ENCODE results near the gene ARID3A.
A peak's percentile ranks its signal among the peaks of the same experiment; 100 is the strongest.

Gene ARID3A

GRCh38 chr19:964761-965694, 39.2 kb downstream of the ARID3A start:
- DNase-seq = no peak

DNA sequence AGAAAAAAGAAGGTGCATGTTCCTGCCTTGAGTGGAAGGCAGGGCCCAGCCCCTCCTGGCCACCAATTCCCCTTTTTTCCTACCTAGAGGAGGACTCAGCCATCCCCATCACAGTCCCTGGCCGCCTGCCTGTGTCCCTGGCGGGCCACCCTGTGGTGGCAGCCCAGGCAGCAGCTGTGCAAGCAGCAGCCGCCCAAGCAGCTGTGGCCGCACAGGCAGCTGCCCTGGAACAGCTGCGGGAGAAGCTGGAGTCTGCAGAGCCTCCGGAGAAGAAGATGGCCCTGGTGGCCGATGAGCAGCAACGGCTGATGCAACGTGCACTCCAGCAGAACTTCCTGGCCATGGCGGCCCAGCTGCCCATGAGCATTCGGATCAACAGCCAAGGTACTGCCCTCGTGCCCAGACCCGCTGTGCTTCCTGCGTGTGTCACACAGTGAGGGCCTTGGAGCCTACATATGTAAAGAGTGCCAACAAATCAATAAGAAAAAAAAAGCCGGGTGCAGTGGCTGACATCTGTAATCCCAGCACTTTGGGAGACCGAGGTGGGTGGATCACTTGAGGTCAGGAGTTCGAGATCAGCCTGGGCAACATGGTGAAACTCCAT, 40.8 kb downstream of the ARID3A start:
- no peak for DNase-seq

DNA sequence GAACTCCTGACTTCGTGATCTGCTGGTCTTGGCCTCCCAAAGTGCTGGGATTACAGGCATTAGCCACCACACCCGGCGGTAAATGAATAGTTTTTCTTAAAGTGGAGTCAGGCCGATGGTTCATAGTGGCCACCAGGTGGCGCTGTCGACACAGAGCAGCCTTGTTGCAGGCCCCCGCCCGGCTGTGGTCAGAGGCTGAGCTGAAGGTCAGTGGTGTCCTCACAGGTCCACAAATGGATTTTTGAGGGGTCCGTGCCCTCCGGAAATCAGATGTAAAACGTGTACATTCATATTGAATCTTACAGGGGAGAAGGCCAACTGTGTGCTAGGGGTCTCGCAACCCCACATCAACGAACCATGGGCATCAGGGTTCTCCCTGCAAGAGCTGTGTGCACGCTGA, 44.9 kb downstream of the ARID3A start:
- no peak for DNase-seq

GRCh38 chr19:971795-972194, 46.0 kb downstream of the ARID3A start:
- no peak for DNase-seq

DNA sequence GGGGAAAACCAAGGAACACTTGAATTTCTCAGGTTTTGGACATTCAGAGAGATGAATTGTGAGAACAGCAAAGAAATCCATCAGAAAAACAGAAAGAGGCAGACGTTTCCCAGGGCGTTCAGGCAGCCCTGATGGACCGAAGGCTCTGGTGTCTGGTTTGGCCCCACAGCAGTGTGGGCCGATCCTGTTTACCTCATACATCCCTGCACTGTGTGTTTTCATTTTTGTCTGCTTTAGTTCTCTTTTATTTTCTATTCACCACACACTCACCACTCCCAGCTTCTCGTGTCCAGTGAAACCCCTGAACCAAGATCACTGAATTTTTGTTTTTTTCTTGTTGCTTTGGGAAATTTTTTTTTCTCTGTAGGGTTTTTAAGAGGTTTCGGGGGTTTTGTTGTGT, 46.4 kb downstream of the ARID3A start:
- no peak for DNase-seq

DNA sequence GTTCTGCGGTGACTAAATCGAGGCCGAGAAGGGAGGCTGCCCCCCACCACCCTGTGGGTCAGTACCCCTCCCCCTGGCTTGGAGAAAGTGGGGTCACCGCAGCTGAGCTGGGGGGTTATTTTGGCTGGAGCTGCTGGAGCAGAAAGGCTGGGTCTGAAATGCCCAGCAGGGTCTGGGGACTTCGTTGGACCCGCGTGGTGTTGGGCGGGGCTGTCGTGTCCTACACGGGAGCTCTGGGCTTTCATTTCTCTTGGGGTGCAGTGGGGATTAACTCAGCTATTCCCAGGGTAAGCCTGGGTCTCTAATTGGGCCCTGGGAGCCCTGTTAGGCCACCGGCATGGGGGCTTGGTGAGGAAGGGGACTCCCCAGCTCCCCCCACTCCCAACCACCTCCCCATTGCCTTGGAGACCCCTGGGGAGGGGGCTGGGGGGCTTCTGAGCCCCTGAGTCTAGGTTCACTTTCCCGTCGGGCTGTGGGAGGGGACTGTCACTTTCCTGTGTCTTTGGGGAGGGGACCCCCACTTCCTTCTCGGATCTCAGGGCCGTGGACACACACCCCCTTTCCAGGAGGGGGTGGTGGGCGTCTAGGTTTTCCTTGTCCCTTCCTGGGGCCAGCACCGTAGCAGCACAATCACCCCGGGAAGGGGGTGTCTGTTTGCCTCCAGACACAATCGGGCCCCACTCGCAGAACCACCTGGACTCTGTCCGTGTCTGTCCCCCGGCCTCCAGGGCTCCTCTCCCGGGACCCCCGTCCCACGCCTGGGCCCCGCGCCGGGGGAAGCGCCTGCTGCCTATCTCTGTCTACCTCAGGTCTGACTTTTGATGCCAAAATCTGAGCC, 48.1 kb downstream of the ARID3A start:
- DNase-seq = no peak

DNA sequence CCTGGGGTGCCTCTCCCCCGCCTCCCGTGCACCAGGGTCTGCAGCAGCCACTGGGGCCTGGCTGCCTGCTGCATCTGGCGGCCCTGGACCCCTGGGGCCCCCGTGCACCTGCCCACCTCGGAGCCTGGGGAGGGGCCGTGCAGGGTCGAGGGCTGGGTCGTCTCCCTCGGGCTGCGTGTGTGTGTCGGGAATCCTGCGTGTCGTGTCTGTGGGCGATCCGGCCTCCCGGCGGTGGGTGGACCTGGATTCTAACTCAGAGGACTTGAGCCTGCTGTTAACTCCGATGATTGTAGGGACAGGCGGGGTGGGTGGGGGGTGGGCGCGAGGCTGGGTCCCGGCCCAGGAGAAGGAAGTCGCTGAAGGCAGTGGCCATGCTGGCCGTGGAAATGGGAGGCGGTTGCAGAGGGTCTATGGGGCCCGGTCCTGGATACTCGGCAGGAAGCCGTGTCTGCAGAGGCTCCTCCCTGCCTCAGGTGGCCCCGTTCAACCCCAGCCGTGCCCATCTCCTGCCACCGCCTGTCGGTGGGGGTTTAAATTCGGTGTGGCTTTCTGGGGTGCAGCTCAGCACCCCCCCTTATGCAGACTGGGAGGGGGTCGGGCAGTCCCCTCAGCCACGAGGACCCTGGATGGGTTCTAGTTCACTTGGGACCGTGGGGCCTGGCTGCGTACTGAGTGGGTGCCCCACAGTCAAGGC, 48.9 kb downstream of the ARID3A start:
- no peak for DNase-seq

DNA sequence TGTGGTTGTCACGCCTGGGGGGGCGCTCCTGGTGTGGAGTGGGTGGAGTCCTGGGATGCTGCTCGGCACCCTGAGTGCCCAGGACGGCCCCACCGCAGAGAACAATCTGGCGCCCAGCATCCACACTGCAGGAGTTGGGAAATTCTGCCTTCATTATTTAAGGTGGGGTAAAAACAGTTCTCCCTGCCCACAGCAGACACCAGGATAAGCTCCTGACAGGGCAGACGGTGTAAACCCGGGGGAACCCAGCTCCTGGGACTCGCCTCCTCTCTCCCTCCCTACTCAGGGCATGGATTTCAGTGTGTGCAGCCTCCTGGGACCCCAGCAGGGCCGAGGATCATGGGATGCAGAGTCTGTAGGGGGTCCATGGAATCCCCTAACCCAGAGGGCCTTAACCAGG, 50.6 kb downstream of the ARID3A start:
- DNase-seq = no peak

DNA sequence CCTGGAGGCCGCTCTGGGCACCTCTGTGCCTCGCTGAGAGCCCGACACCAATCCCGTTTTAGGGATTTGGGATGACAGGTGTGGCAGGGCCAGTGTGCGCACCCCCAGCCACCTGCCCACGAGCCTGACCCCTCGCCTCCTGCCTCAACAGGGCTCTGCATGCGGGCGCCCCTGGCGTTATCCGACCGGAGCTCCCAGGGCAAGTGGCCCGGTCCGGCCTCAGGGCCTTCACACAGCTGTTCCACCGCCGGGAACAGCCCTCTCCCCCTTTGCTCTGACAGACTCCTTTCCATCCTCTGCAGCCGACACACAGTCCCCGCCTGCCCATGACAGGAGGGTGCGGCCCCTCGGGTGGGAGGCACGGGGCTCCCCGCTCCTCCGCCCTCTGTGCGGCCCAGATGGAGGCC, 51.2 kb downstream of the ARID3A start:
- no peak for DNase-seq

- no peak for DNase-seq
Observed at GRCh38 chr19:979318-979741, 53.5 kb downstream of the ARID3A start.

DNA sequence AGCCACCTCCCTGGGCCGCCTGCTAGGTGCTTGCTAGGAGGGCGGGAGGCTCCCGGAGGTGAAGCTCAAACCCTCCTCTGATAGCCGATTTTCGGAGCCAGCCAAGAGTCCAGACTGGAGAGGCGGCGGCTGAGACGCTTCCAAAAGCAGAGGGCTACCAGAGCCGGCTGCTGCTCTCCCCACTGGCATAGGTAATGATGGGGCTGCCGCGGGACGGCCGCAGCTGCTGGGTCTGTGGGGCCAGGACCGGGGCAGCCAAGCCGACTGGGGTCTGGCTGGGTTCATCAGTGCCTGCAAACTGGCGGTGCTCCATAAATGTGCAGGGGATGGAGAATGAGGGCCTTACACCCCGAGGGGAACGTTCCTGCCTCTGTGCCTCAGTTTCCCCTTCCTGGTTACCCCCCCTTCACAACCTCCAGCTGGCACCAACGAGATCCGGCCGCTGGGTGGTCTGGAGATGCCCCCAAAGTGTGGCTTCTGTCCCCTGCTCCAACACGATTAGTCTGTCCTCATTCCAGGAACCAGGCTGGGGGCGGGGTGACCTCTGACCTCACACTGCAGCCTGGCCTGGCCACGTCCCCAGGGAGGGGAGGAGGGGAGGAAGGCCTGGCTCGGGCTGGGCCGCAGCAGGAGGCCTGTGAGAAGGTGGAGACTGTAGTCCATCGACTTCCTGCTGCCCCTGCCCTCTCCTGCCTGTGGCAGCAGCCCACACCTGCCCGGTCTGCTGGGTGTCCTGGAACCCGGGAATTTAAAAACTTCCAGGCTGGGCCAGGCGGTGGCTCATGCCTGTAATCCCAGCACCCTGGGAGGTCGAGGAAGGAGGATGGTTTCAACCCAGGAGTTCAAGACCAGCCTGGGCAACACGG, 54.5 kb downstream of the ARID3A start:
- DNase-seq = no peak

DNA sequence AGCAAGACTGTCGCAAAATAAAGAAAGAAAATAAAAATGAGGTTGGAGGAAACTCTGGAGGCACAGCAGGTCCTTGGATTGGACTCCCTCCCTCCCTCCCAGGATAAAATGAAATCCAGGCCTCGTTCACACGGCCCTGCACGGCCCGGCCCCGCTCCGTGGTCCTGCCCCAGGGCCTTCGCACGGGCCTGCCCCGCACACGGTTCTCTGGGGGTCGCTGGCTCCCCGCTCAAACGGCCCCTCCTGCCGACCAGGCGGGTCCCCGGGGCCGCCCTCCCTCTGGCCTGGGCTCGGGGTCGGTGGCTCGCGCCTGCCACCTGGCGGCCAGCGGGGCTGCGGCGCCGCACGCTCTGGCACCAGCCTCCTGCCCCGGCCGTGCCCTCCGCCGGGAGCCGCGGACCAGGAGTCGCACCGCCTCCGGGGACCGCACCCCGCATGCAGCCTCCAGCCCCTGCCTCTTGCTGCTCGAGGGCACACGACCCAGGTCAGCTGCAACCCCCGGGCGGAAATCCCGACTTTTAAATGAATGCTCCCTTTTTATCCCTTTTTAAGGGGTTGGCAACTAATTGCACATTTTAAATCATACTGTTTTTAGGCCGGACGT, 56.8 kb downstream of the ARID3A start:
- DNase-seq = peak; percentile 59

- peak; percentile 93 for DNase-seq
Observed at GRCh38 chr19:984165-984967, 58.5 kb downstream of the ARID3A start, which contains the start of gene WDR18. Gene WDR18 (plus strand): TSS chr19:984345. CDS start chr19:984354, 9 bp downstream.

- DNase-seq = no peak
Observed at GRCh38 chr19:986083-986482, 60.2 kb downstream of the ARID3A start.

DNA sequence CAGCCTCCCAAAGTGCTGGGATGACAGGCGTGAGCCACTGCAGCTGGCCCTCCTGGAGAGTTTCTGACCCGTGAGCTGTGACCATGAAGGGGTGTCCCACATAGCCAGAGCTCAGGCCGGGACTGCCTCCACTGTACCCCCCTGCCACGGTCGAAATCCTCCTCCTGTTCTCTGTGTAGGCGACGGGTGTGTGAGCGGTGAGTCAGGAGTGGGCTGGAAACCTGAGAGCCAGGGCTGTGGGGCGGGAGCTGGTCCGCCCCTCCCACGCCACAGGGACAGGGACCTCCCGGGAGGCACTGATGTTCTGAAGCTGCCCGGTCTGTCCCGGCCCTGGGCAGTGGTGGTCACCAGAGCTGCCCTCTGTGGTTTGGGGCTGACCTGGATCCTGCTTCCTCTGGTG, 62.2 kb downstream of the ARID3A start:
- no peak for DNase-seq

- no peak for DNase-seq
Observed at GRCh38 chr19:988510-988909, 62.7 kb downstream of the ARID3A start.

DNA sequence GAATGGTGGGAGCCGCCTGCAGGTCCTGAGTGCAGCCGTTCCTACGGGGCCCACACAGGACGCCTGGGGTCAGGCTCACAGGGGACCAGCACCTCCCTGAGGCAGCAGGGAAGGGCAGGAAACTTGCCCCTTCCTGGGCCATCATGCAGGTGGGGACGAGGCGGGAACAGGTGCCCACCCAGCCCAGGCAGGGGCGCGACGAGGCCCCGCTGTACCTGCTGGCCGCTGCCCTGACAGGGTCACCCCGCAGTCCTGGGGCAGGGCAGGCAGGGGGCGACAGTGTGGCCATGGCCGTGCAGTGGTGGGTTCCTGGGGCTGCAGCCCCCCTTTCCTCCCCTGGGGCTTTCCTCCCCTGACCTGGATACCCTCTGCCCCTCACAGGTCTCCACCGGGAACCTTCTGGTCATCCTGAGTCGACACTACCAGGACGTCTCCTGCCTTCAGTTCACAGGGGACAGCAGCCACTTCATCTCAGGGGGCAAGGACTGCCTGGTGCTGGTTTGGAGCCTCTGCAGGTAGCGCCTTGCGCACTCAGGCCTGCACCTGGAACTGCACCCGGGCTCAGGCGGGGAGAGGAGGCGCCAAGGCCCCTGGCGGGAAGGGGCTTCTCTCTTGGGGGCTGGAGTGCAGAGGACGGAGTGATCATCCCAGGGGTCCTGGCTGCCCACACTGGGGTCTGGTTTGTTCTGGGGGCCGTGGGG, 63.7 kb downstream of the ARID3A start:
- no peak for DNase-seq

DNA sequence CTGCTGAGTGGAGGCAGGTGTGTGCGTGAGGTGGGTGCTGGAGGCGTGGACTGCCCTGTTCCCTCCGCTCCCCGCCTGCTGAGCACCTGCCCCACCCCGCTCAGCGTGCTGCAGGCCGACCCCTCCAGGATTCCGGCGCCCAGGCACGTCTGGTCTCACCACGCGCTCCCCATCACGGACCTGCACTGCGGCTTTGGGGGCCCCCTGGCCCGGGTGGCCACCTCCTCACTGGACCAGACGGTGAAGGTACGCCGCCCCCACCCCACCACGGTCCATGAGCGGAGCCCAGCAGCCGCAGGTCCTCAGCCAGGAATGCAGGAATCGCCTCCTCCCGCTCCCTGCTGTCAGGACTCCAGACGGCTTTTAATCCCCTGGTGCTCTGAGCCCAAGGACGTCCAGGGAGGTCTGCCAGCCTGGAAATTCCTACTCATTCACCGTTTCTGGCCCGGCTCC, 64.3 kb downstream of the ARID3A start:
- DNase-seq = no peak

DNA sequence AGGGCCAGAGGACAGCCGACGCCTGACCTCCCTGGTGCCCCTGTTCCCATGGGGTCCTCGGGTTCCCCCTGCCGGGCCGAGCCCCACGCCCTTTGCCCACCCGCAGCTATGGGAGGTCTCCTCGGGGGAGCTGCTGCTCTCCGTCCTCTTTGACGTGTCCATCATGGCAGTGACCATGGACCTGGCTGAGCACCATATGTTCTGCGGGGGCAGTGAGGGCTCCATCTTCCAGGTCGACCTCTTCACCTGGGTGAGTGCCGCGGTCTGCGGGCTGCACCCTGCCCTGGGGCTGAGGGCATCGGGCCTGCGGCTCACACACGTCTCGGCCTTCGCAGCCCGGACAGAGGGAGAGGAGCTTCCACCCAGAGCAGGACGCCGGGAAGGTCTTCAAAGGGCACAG, 64.9 kb downstream of the ARID3A start:
- no peak for DNase-seq

All from NCI-H1092 treated with DMSO at 0.1 percent for 48 hours (cell line).